ENCODE measurements around the gene KRT7.

KRT7 gene

GRCh38 chr12:52193532-52193931 is 39.5 kb upstream of the KRT7 start:
- Histone ChIP-seq H3K27ac (ENCODE audit: low read depth, low read length, poor library complexity, severe bottlenecking) (no peak overlapping the region), H3K79me2 (ENCODE audit: insufficient read depth, low read length) (no peaks in the 10 kb centered on the region), H3K9me2 (ENCODE audit: low read depth, low read length) (no peaks in the 10 kb centered on the region), H3K9ac (ENCODE audit: low read length) (no peak overlapping the region), H3F3A (ENCODE audit: insufficient read depth, low read length) (no peaks in the 10 kb centered on the region), H4K20me1 (ENCODE audit: insufficient read depth, low read length) (no peaks in the 10 kb centered on the region), H3K4me1 (ENCODE audit: insufficient read depth, low read length, severe bottlenecking) (no peaks in the 10 kb centered on the region), H3K27me3 (ENCODE audit: insufficient read depth, low read length) (no peaks in the 10 kb centered on the region), H3K9me3 (ENCODE audit: low read length) (no peaks in the 10 kb centered on the region), H3K4me3 (ENCODE audit: low read depth, low read length, poor library complexity, severe bottlenecking) (no peak overlapping the region), H3K36me3 (ENCODE audit: insufficient read depth, low read length) (no peaks in the 10 kb centered on the region), H3K4me2 (ENCODE audit: low read length) (no peak overlapping the region), H2AFZ (ENCODE audit: low read length) (no peak overlapping the region)
- TF ChIP-seq CTCF (IDR thresholded peaks at IDR 0.05; ENCODE audit: low read length) (no peak), EZH2 (IDR thresholded peaks at IDR 0.05; ENCODE audit: borderline replicate concordance, low read length) (no peak)

GRCh38 chr12:52193991-52194390 is 39.1 kb upstream of the KRT7 start:
- Histone ChIP-seq H4K20me1 (ENCODE audit: insufficient read depth, low read length) (no peaks in the 10 kb centered on the region), H3K79me2 (ENCODE audit: insufficient read depth, low read length) (no peaks in the 10 kb centered on the region), H3K9me2 (ENCODE audit: low read depth, low read length) (no peaks in the 10 kb centered on the region), H3F3A (ENCODE audit: insufficient read depth, low read length) (no peaks in the 10 kb centered on the region), H3K27ac (ENCODE audit: low read depth, low read length, poor library complexity, severe bottlenecking) (no peak overlapping the region), H3K4me1 (ENCODE audit: insufficient read depth, low read length, severe bottlenecking) (no peaks in the 10 kb centered on the region), H3K9ac (ENCODE audit: low read length) (no peak overlapping the region), H3K4me2 (ENCODE audit: low read length) (no peak overlapping the region), H3K9me3 (ENCODE audit: low read length) (no peaks in the 10 kb centered on the region), H3K36me3 (ENCODE audit: insufficient read depth, low read length) (no peaks in the 10 kb centered on the region), H3K27me3 (ENCODE audit: insufficient read depth, low read length) (no peaks in the 10 kb centered on the region), H3K4me3 (ENCODE audit: low read depth, low read length, poor library complexity, severe bottlenecking) (no peak overlapping the region), H2AFZ (ENCODE audit: low read length) (no peak overlapping the region)
- TF ChIP-seq CTCF (IDR thresholded peaks at IDR 0.05; ENCODE audit: low read length): no peak

- H3K79me2 ChIP-seq (ENCODE audit: insufficient read depth, low read length): no peaks in the 10 kb centered on the region
- TF ChIP-seq EZH2 (IDR thresholded peaks at IDR 0.05; ENCODE audit: borderline replicate concordance, low read length) (no peak), CTCF (IDR thresholded peaks at IDR 0.05; ENCODE audit: low read length) (no peak)
- no peaks in the 10 kb centered on the region for H3K36me3 ChIP-seq (ENCODE audit: insufficient read depth, low read length)
- no peaks in the 10 kb centered on the region for H3K27me3 ChIP-seq (ENCODE audit: insufficient read depth, low read length)
- no peaks in the 10 kb centered on the region for H3K9me3 ChIP-seq (ENCODE audit: low read length)
- no peaks in the 10 kb centered on the region for H4K20me1 ChIP-seq (ENCODE audit: insufficient read depth, low read length)
- H3F3A ChIP-seq (ENCODE audit: insufficient read depth, low read length): no peaks in the 10 kb centered on the region
- no peak overlapping the region for H3K9ac ChIP-seq (ENCODE audit: low read length)
- H3K9me2 ChIP-seq (ENCODE audit: low read depth, low read length): no peaks in the 10 kb centered on the region
- no peak overlapping the region for H3K27ac ChIP-seq (ENCODE audit: low read depth, low read length, poor library complexity, severe bottlenecking)
- no peak overlapping the region for H2AFZ ChIP-seq (ENCODE audit: low read length)
- H3K4me1 ChIP-seq (ENCODE audit: insufficient read depth, low read length, severe bottlenecking): no peaks in the 10 kb centered on the region
- H3K4me3 ChIP-seq (ENCODE audit: low read depth, low read length, poor library complexity, severe bottlenecking): no peak overlapping the region
- H3K4me2 ChIP-seq (ENCODE audit: low read length): no peak overlapping the region
Observed at GRCh38 chr12:52195065-52195730, 37.8 kb upstream of the KRT7 start.

Measured in OCI-LY1 (cell line).